ENCODE data around the gene MYO15B.

The MYO15B gene

DNA sequence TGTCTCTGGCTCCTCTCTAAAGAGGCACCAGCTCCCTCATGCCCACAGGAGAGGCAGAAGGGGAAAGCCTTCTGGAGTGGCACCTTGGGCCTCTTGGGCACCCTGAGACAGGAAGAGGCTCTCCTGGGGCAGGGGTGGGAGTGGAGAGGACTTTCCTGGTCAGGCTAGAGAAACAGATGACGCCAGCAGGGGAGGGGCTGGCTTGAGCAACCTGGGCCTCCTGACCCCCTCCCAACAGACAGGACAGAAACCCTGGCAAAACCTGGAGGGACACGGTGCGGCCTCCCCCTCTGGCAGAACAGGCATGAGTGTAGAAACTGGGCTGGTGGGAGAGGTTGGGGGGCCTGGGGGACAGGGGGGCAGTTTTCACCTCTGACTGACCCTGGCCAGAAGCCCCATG, 51.7 kb downstream of the MYO15B start:
- TF ChIP-seq, protein P1, sequence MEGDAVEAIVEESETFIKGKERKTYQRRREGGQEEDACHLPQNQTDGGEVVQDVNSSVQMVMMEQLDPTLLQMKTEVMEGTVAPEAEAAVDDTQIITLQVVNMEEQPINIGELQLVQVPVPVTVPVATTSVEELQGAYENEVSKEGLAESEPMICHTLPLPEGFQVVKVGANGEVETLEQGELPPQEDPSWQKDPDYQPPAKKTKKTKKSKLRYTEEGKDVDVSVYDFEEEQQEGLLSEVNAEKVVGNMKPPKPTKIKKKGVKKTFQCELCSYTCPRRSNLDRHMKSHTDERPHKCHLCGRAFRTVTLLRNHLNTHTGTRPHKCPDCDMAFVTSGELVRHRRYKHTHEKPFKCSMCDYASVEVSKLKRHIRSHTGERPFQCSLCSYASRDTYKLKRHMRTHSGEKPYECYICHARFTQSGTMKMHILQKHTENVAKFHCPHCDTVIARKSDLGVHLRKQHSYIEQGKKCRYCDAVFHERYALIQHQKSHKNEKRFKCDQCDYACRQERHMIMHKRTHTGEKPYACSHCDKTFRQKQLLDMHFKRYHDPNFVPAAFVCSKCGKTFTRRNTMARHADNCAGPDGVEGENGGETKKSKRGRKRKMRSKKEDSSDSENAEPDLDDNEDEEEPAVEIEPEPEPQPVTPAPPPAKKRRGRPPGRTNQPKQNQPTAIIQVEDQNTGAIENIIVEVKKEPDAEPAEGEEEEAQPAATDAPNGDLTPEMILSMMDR (conservative IDR thresholded peaks at IDR 0.05; ENCODE audit: low read length), result no peak
- H3K4me3 ChIP-seq (ENCODE audit: low read length), result no peak overlapping the region
- DNase-seq (ENCODE audit: low read depth), result no peak

DNA sequence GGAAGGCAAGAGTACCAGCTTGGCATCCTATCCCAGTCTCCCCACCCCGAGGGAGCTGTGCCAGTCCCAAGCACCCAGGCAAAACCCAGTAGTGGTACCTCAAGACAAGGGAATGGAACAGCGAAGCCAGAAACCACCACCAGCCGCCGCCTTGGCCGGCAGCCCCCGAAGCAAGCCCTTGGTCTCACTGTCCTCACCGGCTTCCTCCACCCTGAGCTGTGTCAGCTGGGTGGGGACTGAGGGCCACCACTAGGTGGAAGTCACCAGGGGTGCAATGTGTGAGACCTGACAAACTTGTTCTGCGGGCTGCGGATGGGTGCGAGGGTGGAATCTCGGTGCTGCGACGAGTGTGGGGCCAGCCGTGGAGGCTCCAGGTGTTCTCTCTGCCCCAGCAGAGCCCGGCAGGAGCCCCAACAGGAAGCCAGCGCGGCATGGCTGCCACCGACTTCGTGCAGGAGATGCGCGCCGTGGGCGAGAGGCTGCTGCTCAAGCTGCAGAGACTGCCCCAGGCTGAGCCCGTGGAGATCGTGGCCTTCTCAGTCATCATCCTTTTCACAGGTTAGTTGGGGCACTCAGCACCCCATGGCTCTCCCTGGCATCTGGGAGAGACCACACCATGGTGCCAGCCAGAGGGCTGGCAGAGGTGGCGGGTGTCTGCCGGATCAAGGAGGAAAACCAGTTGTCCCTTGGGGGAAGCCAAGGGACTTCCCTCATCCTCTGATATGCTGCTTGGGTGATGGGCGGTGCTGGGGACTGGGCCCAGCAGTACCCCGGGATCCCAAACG, 52.4 kb downstream of the MYO15B start:
- DNase-seq (ENCODE audit: low read depth), result no peak
- TF ChIP-seq, protein P1 (conservative IDR thresholded peaks at IDR 0.05; ENCODE audit: low read length), result no peak
- no peak overlapping the region for H3K4me3 ChIP-seq (ENCODE audit: low read length)

DNA sequence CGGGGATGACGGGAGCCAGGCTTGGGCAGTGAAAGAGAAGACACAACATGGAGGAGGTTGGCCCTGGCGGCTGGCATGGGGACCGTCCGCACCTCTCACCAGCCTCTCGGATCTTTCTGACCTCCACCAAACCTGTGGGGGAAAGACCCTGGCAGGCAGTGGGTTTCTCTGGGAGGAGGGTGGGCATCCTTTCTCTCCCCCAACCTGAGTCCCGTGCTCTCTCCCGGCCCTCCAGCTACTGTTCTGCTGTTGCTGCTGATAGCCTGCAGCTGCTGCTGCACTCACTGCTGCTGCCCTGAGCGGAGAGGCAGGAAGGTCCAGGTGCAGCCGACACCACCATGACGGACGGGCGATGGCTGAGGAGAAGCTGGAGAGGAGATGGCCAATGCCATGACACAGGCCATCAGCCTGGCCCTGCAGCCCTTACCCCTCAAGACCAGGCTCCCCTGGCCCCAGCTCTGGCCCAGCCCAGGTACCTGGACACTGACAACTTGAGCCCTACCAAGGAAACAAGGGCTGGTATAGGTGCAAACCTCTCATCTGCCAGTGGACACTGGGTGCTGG, 53.0 kb downstream of the MYO15B start:
- TF ChIP-seq, protein P1 (conservative IDR thresholded peaks at IDR 0.05; ENCODE audit: low read length), result no peak
- no peak for DNase-seq (ENCODE audit: low read depth)
- no peak overlapping the region for H3K4me3 ChIP-seq (ENCODE audit: low read length)

DNA sequence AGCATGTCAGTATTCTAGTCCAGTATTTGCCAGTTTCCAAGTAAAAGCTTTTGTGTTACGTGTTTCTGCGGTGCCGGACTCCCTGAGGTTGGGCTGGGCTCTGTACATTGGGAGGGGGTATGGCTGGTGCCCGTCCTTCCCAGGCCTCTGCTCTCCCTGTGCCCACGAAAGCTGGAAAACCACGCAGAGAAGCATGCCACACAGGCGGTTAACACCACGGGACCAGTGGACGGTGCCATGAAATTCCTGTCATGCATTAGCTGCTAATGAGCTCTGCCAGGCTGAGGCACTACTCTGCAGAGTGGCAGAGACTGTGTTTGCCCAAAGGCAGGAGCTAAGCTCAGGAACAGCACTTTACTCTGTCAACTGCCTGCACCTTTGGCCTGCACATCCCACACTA, 53.7 kb downstream of the MYO15B start:
- TF ChIP-seq, protein P1 (conservative IDR thresholded peaks at IDR 0.05; ENCODE audit: low read length), result no peak
- H3K4me3 ChIP-seq (ENCODE audit: low read length), result no peak overlapping the region
- DNase-seq (ENCODE audit: low read depth), result no peak

DNA sequence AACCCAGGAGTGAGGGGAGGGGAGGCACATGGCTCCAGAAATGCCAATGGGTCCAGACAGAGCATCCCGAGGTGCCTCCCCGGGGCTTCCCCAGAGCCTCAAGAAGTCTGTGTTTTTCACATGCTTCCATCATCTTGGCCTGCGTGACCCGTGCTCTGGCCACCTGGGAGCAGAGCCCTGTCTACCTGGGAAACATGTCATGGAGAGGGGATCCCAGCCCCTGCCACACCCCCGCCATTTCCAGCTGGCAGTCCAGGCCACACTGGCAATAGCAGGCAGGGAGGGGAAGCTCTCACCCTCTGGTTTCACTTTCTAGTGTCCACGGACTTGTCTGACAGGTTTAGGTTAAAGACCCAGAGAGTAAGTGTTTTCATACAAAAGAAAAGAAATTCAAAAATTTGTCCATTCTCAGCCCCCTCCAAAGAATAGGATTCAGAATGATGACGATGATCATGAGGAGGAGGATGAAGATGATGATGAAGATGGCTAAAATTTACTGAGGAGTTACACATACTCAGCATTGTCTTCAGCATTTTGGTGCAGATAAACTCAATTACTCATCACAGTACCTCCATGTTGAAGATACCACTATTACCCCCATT, 54.7 kb downstream of the MYO15B start:
- TF ChIP-seq, protein P1 (conservative IDR thresholded peaks at IDR 0.05; ENCODE audit: low read length), result no peak
- DNase-seq (ENCODE audit: low read depth), result no peak
- no peak overlapping the region for H3K4me3 ChIP-seq (ENCODE audit: low read length)

DNA sequence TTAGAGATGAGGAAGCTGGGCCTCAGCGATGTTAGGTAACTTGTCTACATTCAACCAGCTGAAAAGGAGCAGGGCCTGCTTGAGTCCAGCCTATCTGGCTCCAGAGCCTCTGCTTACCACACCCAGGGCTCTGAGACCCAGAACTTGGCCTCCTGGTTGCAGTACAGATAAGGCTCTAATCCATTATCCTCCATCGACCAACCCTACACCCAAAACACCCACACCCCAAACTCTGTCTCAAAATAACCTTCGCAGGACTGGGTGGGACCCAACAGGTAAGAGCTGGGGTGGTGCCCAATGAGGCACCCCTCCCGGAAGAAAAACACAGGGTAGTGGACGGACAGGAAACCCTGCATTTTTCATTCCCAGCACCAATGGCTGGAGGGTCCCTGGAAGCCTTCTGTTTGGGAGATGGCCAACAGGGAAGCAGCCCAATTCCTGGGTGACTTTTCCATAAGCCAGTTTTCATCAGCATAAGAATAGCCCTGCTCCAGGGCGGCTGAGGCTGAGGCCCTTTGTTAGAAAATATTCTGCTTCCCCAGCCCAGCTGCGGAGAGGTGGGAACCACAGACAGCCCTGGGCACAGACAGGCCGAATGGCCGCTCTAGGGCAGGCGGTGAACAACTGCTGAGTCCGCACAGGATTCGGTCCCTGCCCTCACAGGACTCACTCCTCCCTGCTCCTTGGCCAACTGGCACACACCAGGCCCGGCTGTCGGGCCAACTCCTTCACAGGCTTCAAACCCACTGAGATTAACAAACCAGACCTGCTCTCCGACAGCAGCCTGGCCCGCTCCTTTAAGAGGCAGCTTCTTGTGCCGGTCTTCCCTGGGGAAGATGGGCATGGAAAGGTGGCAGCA, 55.4 kb downstream of the MYO15B start:
- no peak overlapping the region for H3K4me3 ChIP-seq (ENCODE audit: low read length)
- TF ChIP-seq, protein P1 (conservative IDR thresholded peaks at IDR 0.05; ENCODE audit: low read length), result no peak
- DNase-seq (ENCODE audit: low read depth), result no peak
